GM10266 (cell line): ENCODE results near the gene TRIM5.

Source experiments
- DNase-seq: peaks from one replicate; pipeline ENCODE4 v3.0.0; 2012; ENCODE audit errors: extremely low spot score
- CTCF ChIP-seq: IDR thresholded peaks from 2 replicates; pipeline ENCODE4 v1.5.1; 2012; ENCODE audit warnings: mild to moderate bottlenecking, low read depth; ENCODE audit not compliant: control insufficient read depth, insufficient read depth; ENCODE audit errors: missing control alignments

Gene TRIM5

GRCh38 chr11:5705688-5706087 lies 20.8 kb upstream of the TRIM5 start:
- no peak for DNase-seq
- TF ChIP-seq CTCF: no peak

GRCh38 chr11:5703741-5704536 lies 19.1 kb upstream of the TRIM5 start:
- TF ChIP-seq CTCF: no peak
- no peak for DNase-seq

DNA sequence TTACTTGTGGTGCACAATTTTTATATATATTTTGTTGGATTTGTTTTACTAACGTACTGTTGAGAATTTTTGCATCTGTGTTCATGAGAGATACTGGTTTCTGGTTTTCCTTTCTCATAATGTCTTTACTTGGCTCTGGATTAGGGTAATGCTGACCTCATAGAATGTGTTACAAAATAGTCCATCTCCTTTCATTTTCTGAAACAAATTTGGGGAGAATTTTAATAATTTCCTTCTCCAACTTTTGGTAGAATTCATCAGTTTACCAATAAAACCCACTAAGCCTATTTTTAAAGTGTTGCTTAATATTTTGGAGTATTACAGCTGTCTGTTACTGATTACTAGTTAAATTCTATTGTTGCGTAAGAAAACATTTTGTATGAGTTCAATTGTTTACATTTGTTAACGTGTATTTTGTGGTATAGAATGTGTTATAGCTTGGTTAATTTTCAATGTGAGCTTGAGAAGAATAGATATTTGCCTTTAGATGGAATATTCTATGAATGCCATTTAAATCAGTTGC lies 16.2 kb upstream of the TRIM5 start:
- no peak for DNase-seq
- no peak for TF ChIP-seq CTCF

- DNase-seq: no peak
- TF ChIP-seq CTCF: no peak
Observed at GRCh38 chr11:5700421-5701054, 15.7 kb upstream of the TRIM5 start.

GRCh38 chr11:5698281-5698680 lies 13.4 kb upstream of the TRIM5 start:
- no peak for TF ChIP-seq CTCF

GRCh38 chr11:5696210-5696609 lies 11.3 kb upstream of the TRIM5 start:
- no peak for TF ChIP-seq CTCF
- DNase-seq: no peak

More at GRCh38 chr11:5698281-5698680, 13.4 kb upstream of the TRIM5 start:
- DNase-seq: no peak

GRCh38 chr11:5695580-5695979 lies 10.7 kb upstream of the TRIM5 start:
- no peak for DNase-seq
- no peak for TF ChIP-seq CTCF
